HEK293 (cell line): Measurements from ENCODE around the gene CENPB.

ENCODE experiments used
- CTCF ChIA-PET: fragments of 350-600 bp; formaldehyde crosslinking; extraction: SDS; loops from one replicate; lab custom pipeline; 2021; ENCODE audit warnings: antibody characterized with exemption; lab: Yijun Ruan, JAX
- POLR2A ChIA-PET: fragments of 300-600 bp; formaldehyde crosslinking; extraction: SDS; loops from one replicate; lab custom pipeline; 2020; ENCODE audit warnings: antibody characterized with exemption, inconsistent platforms; lab: Yijun Ruan, JAX
- H3K27ac ChIP-seq: fragments of 200-500 bp; sonication (Bioruptor generic); 2 replicates; pipeline ENCODE4 v1.5.1; 2014; ENCODE audit warnings: low read depth, low read length, control low read depth, inconsistent platforms; ENCODE audit errors: extremely low read depth
- H3K36me3 ChIP-seq, 2 experiments: fragments of 200-500 bp in 1 of 2; sonication (Bioruptor generic) in 1 of 2; 1 replicate in 1 of 2; 2 replicates in 1 of 2; pipeline ENCODE4 v1.5.1; 2014 to 2017; ENCODE audit warnings: inconsistent platforms in 2 of 2, low read length in 2 of 2; ENCODE audit not compliant: control insufficient read depth in 2 of 2, insufficient read depth in 1 of 2
- H3K4me1 ChIP-seq: fragments of 200-500 bp; sonication (Bioruptor generic); 2 replicates; pipeline ENCODE4 v1.5.1; 2014; ENCODE audit warnings: mild to moderate bottlenecking, low read length, inconsistent platforms; ENCODE audit not compliant: control insufficient read depth, insufficient read depth
- H3K4me3 ChIP-seq: 2 replicates; pipeline ENCODE4 v1.5.1; 2011; ENCODE audit warnings: low read depth, mild to moderate bottlenecking, control low read depth, low read length, moderate library complexity
- H3K9me3 ChIP-seq: fragments of 200-500 bp; sonication (Bioruptor generic); 2 replicates; pipeline ENCODE4 v1.5.1; 2014; ENCODE audit warnings: low read depth, low read length, inconsistent platforms; ENCODE audit not compliant: control insufficient read depth, insufficient read depth
- GFI1B ChIP-seq: fragments of 450-650 bp; formaldehyde crosslinking; IDR thresholded peaks from 2 replicates; pipeline ENCODE4 v1.5.1; 2016; ENCODE audit warnings: missing biosample characterization, missing genetic modification characterization
- KLF10 ChIP-seq: fragments of 450-650 bp; IDR thresholded peaks from 2 replicates; pipeline ENCODE4 v1.5.1; 2018; ENCODE audit warnings: missing biosample characterization, mild to moderate bottlenecking, missing genetic modification characterization
- KLF16 ChIP-seq: fragments of 450-650 bp; formaldehyde crosslinking; IDR thresholded peaks from 2 replicates; pipeline ENCODE4 v1.5.1; 2017; ENCODE audit warnings: missing biosample characterization, missing genetic modification characterization
- KLF8 ChIP-seq: fragments of 450-650 bp; formaldehyde crosslinking; IDR thresholded peaks from 2 replicates; pipeline ENCODE4 v1.5.1; 2016; ENCODE audit warnings: missing biosample characterization, missing genetic modification characterization
- KLF9 ChIP-seq: fragments of 450-650 bp; formaldehyde crosslinking; IDR thresholded peaks from 2 replicates; pipeline ENCODE4 v1.5.1; 2016; ENCODE audit warnings: missing biosample characterization, missing genetic modification characterization, low read depth
- ZBTB20 ChIP-seq: fragments of 450-650 bp; formaldehyde crosslinking; IDR thresholded peaks from 2 replicates; pipeline ENCODE4 v1.5.1; 2016; ENCODE audit warnings: missing biosample characterization, missing genetic modification characterization
- ZNF133 ChIP-seq: fragments of 450-650 bp; formaldehyde crosslinking; IDR thresholded peaks from 2 replicates; pipeline ENCODE4 v1.5.1; 2016; ENCODE audit warnings: missing biosample characterization, missing genetic modification characterization
- ZNF202 ChIP-seq: fragments of 450-650 bp; formaldehyde crosslinking; IDR thresholded peaks from 2 replicates; pipeline ENCODE4 v1.5.1; 2016; ENCODE audit warnings: missing biosample characterization, missing genetic modification characterization, borderline replicate concordance
- ZNF211 ChIP-seq: fragments of 450-650 bp; formaldehyde crosslinking; IDR thresholded peaks from 2 replicates; pipeline ENCODE4 v1.5.1; 2016; ENCODE audit warnings: low read depth, missing biosample characterization, missing genetic modification characterization
- ZNF223 ChIP-seq: fragments of 450-650 bp; formaldehyde crosslinking; IDR thresholded peaks from 2 replicates; pipeline ENCODE4 v1.5.1; 2016; ENCODE audit warnings: missing biosample characterization, missing genetic modification characterization
- ZNF23 ChIP-seq: fragments of 450-650 bp; formaldehyde crosslinking; IDR thresholded peaks from 2 replicates; pipeline ENCODE4 v1.5.1; 2016; ENCODE audit warnings: missing biosample characterization, missing genetic modification characterization, borderline replicate concordance
- ZNF311 ChIP-seq: fragments of 450-650 bp; formaldehyde crosslinking; IDR thresholded peaks from 2 replicates; pipeline ENCODE4 v1.5.1; 2017; ENCODE audit warnings: missing biosample characterization, missing genetic modification characterization, borderline replicate concordance
- ZNF341 ChIP-seq: fragments of 450-650 bp; formaldehyde crosslinking; IDR thresholded peaks from 2 replicates; pipeline ENCODE4; 2016; ENCODE audit warnings: low read depth, missing biosample characterization, missing genetic modification characterization
- ZNF354C ChIP-seq: fragments of 450-650 bp; formaldehyde crosslinking; IDR thresholded peaks from 2 replicates; pipeline ENCODE4 v1.5.1; 2016; ENCODE audit warnings: missing biosample characterization, missing genetic modification characterization, low read depth, borderline replicate concordance
- ZNF37A ChIP-seq: fragments of 450-650 bp; IDR thresholded peaks from 2 replicates; pipeline ENCODE4 v1.5.1; 2018; ENCODE audit warnings: missing biosample characterization, missing genetic modification characterization
- ZNF433 ChIP-seq: fragments of 450-650 bp; formaldehyde crosslinking; IDR thresholded peaks from 2 replicates; pipeline ENCODE4 v1.5.1; 2016; ENCODE audit warnings: missing biosample characterization, missing genetic modification characterization, low read depth
- ZNF521 ChIP-seq: fragments of 450-650 bp; formaldehyde crosslinking; IDR thresholded peaks from 2 replicates; pipeline ENCODE4 v1.5.1; 2017; ENCODE audit warnings: missing biosample characterization, mild to moderate bottlenecking, missing genetic modification characterization
- ZNF571 ChIP-seq: fragments of 450-650 bp; formaldehyde crosslinking; IDR thresholded peaks from 2 replicates; pipeline ENCODE4 v1.5.0; 2017; ENCODE audit warnings: missing biosample characterization, missing genetic modification characterization
- ZNF785 ChIP-seq: fragments of 450-650 bp; formaldehyde crosslinking; IDR thresholded peaks from 2 replicates; pipeline ENCODE4 v1.5.1; 2016; ENCODE audit warnings: missing biosample characterization, missing genetic modification characterization
- ZSCAN23 ChIP-seq: fragments of 450-650 bp; formaldehyde crosslinking; IDR thresholded peaks from 2 replicates; pipeline ENCODE4 v1.5.1; 2016; ENCODE audit warnings: missing biosample characterization, missing genetic modification characterization
- TF ChIP-seq, protein P1 (sequence below): fragments of 450-650 bp; formaldehyde crosslinking; IDR thresholded peaks from 2 replicates; pipeline ENCODE4 v1.5.1; 2016; ENCODE audit warnings: missing biosample characterization, missing genetic modification characterization, borderline replicate concordance
- TF ChIP-seq, protein P2 (sequence below): fragments of 450-650 bp; formaldehyde crosslinking; IDR thresholded peaks from 2 replicates; pipeline ENCODE4 v1.5.1; 2017; ENCODE audit warnings: missing biosample characterization, missing genetic modification characterization
- TF ChIP-seq, protein P3 (sequence below): fragments of 450-650 bp; formaldehyde crosslinking; IDR thresholded peaks from 2 replicates; pipeline ENCODE4 v1.5.1; 2016; ENCODE audit warnings: missing biosample characterization, missing genetic modification characterization
- TF ChIP-seq, protein P4 (sequence below): fragments of 450-650 bp; formaldehyde crosslinking; IDR thresholded peaks from 2 replicates; pipeline ENCODE4 v1.5.1; 2016; ENCODE audit warnings: missing biosample characterization, missing genetic modification characterization

The CENPB gene

DNA sequence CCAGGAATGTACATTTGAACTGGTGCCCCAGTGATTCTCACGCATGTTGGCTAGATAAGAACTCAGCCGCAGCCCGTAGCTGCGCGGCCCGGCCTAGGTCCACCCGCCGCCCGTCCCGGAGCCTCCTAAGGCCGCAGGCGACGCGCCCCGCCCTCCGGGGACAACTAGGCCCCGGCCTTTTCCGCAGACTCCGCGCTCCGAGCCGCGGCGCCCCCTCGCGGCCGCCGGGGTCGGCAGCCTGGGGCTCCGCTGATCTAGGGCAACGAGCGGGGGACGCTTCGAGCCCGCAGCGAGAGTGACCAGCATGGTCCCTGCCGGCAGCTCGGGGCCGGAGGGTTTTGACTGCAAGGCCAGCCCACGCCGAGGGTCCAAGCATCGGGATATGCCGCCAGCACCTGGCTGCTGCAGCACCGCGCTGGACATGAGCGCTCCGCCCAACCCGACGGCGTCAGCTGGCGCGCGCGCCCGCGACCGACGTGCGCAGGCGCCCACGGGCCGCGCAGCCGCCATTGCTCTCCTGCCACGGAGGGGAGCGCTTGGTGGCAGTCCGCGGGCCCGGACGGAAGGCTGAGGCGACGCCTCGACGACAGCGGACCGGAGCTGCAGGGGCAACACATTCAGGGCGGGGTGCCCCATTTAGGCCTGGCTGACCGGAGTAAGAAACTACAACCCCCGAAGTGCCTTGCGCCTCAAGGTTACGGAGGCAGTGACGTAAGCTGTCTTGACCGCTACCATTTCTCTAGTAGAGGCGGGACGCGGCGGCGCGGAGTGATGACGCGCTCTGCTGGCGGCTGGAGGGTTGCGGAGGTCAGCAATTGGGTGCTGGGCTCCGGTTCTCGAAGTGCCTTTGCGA lies 33.7 kb upstream of the CENPB start, which contains the start of gene AP5S1:
TSS of gene AP5S1 (plus strand) at position 500 of the 853 bp plus-strand sequence. CDS start 1,571 bp downstream, outside the sequence.
- peak within 1 kb of the TSS; percentile 93 for H3K27ac ChIP-seq
- ChIA-PET CTCF (interaction anchor here (0.5 to 5.8 kb wide), 31 partner anchors 10 to 688 kb away, joined by 3 to 142 read pairs (median 4); partner anchors contain the start of genes ADISSP, CENPB and SPEF1), POLR2A (interaction anchor here (0.6 to 4.4 kb wide), 21 partner anchors 8 to 222 kb away, joined by 3 to 40 read pairs (median 5); partner anchors contain the start of genes ADISSP, CDC25B, CENPB and MAVS)
- H3K4me1 ChIP-seq: peaks cover 5% of the 10 kb centered on the region; the same call in 1 of the 2 replicates
- peak within 1 kb of the TSS; percentile 73 for H3K4me3 ChIP-seq
- no peaks in the 10 kb centered on the region for H3K9me3 ChIP-seq
- H3K36me3 ChIP-seq: peaks cover 9 to 35% of the 10 kb centered on the region in 2 experiments
- no peak for TF ChIP-seq ZNF202 (tag by site-specific recombination)
- TF ChIP-seq, protein P1, sequence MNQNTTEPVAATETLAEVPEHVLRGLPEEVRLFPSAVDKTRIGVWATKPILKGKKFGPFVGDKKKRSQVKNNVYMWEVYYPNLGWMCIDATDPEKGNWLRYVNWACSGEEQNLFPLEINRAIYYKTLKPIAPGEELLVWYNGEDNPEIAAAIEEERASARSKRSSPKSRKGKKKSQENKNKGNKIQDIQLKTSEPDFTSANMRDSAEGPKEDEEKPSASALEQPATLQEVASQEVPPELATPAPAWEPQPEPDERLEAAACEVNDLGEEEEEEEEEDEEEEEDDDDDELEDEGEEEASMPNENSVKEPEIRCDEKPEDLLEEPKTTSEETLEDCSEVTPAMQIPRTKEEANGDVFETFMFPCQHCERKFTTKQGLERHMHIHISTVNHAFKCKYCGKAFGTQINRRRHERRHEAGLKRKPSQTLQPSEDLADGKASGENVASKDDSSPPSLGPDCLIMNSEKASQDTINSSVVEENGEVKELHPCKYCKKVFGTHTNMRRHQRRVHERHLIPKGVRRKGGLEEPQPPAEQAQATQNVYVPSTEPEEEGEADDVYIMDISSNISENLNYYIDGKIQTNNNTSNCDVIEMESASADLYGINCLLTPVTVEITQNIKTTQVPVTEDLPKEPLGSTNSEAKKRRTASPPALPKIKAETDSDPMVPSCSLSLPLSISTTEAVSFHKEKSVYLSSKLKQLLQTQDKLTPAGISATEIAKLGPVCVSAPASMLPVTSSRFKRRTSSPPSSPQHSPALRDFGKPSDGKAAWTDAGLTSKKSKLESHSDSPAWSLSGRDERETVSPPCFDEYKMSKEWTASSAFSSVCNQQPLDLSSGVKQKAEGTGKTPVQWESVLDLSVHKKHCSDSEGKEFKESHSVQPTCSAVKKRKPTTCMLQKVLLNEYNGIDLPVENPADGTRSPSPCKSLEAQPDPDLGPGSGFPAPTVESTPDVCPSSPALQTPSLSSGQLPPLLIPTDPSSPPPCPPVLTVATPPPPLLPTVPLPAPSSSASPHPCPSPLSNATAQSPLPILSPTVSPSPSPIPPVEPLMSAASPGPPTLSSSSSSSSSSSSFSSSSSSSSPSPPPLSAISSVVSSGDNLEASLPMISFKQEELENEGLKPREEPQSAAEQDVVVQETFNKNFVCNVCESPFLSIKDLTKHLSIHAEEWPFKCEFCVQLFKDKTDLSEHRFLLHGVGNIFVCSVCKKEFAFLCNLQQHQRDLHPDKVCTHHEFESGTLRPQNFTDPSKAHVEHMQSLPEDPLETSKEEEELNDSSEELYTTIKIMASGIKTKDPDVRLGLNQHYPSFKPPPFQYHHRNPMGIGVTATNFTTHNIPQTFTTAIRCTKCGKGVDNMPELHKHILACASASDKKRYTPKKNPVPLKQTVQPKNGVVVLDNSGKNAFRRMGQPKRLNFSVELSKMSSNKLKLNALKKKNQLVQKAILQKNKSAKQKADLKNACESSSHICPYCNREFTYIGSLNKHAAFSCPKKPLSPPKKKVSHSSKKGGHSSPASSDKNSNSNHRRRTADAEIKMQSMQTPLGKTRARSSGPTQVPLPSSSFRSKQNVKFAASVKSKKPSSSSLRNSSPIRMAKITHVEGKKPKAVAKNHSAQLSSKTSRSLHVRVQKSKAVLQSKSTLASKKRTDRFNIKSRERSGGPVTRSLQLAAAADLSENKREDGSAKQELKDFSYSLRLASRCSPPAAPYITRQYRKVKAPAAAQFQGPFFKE (tag by site-specific recombination): no peak
- TF ChIP-seq ZNF354C (tag by site-specific recombination): no peak
- TF ChIP-seq ZNF23 (tag by site-specific recombination): no peak
- no peak for TF ChIP-seq ZNF223 (tag by site-specific recombination)
- no peak for TF ChIP-seq ZNF211
- TF ChIP-seq KLF9 (tag by site-specific recombination): peak; percentile 76
- TF ChIP-seq KLF8 (tag by site-specific recombination): peak; percentile 44
- no peak for TF ChIP-seq ZNF133 (tag by site-specific recombination)
- TF ChIP-seq ZNF571 (tag by site-specific recombination): no peak
- TF ChIP-seq ZNF341 (tag by site-specific recombination): no peak; the same call in 1 of the 2 replicates
- TF ChIP-seq GFI1B (tag by site-specific recombination): no peak
- no peak for TF ChIP-seq ZNF37A (tag by site-specific recombination)
- TF ChIP-seq, protein P2, sequence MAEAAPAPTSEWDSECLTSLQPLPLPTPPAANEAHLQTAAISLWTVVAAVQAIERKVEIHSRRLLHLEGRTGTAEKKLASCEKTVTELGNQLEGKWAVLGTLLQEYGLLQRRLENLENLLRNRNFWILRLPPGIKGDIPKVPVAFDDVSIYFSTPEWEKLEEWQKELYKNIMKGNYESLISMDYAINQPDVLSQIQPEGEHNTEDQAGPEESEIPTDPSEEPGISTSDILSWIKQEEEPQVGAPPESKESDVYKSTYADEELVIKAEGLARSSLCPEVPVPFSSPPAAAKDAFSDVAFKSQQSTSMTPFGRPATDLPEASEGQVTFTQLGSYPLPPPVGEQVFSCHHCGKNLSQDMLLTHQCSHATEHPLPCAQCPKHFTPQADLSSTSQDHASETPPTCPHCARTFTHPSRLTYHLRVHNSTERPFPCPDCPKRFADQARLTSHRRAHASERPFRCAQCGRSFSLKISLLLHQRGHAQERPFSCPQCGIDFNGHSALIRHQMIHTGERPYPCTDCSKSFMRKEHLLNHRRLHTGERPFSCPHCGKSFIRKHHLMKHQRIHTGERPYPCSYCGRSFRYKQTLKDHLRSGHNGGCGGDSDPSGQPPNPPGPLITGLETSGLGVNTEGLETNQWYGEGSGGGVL (tag by site-specific recombination): peak; percentile 35
- TF ChIP-seq, protein P3, sequence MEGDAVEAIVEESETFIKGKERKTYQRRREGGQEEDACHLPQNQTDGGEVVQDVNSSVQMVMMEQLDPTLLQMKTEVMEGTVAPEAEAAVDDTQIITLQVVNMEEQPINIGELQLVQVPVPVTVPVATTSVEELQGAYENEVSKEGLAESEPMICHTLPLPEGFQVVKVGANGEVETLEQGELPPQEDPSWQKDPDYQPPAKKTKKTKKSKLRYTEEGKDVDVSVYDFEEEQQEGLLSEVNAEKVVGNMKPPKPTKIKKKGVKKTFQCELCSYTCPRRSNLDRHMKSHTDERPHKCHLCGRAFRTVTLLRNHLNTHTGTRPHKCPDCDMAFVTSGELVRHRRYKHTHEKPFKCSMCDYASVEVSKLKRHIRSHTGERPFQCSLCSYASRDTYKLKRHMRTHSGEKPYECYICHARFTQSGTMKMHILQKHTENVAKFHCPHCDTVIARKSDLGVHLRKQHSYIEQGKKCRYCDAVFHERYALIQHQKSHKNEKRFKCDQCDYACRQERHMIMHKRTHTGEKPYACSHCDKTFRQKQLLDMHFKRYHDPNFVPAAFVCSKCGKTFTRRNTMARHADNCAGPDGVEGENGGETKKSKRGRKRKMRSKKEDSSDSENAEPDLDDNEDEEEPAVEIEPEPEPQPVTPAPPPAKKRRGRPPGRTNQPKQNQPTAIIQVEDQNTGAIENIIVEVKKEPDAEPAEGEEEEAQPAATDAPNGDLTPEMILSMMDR (tag by site-specific recombination): peak; percentile 99
- TF ChIP-seq ZNF433 (tag by site-specific recombination): no peak
- TF ChIP-seq, protein P4, sequence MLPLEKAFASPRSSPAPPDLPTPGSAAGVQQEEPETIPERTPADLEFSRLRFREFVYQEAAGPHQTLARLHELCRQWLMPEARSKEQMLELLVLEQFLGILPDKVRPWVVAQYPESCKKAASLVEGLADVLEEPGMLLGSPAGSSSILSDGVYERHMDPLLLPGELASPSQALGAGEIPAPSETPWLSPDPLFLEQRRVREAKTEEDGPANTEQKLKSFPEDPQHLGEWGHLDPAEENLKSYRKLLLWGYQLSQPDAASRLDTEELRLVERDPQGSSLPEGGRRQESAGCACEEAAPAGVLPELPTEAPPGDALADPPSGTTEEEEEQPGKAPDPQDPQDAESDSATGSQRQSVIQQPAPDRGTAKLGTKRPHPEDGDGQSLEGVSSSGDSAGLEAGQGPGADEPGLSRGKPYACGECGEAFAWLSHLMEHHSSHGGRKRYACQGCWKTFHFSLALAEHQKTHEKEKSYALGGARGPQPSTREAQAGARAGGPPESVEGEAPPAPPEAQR (tag by site-specific recombination): no peak
- TF ChIP-seq ZSCAN23 (tag by site-specific recombination): no peak
- no peak; the same call in 1 of the 2 replicates for TF ChIP-seq ZNF785 (tag by site-specific recombination)
- TF ChIP-seq KLF10 (tag by site-specific recombination): peak; percentile 72
- no peak for TF ChIP-seq ZNF311 (tag by site-specific recombination)
- TF ChIP-seq ZNF521 (tag by site-specific recombination): no peak
- peak; percentile 30 for TF ChIP-seq KLF16 (tag by site-specific recombination)
- peak; percentile 64; the same call in 1 of the 2 replicates for TF ChIP-seq ZBTB20 (tag by site-specific recombination)
